GM12878 (cell line): Measurements from ENCODE around the gene YWHAQ. TPM values are rescaled to one million over a fixed set of nuclear protein-coding genes. Genes with fewer than 3 reads are reported as not detected.

Experiments
- ATAC-seq: fragments of 200-7000 bp; cut with Tn5 transposase; 3 replicates; pipeline ENCODE4 v1.9.1; 2020; ENCODE audit warnings: mild to moderate bottlenecking, moderate library complexity
- BruUV-seq: library from RNA; stranded (reverse); fragments of 400-500 nt; replicated peaks from 2 replicates; lab custom pipeline; 2021; lab: Mats Ljungman, UMichigan
- CTCF ChIA-PET: fragments of 300-600 bp; sonication (Branson Sonifier 250); formaldehyde crosslinking; extraction: SDS; loops from one replicate; lab custom pipeline; 2021; ENCODE audit warnings: inconsistent platforms; lab: Yijun Ruan, JAX
- POLR2A ChIA-PET: fragments of 350-600 bp; formaldehyde crosslinking; extraction: SDS; loops from one replicate; lab custom pipeline; 2021; ENCODE audit warnings: inconsistent platforms; lab: Charles Lee
- RAD21 ChIA-PET: fragments of 300-600 bp; sonication (Branson Sonifier 250); formaldehyde crosslinking; loops from one replicate; lab custom pipeline; 2023; ENCODE audit warnings: antibody characterized with exemption; ENCODE audit not compliant: unreplicated experiment; lab: Charles Lee
- SMC1A ChIA-PET: fragments of 300-600 bp; sonication (Branson Sonifier 250); formaldehyde crosslinking; loops from one replicate; lab custom pipeline; 2023; ENCODE audit not compliant: unreplicated experiment, uncharacterized antibody; lab: Charles Lee
- DNase-seq: peaks from one replicate; pipeline ENCODE4 v3.0.0-alpha.2; 2011; ENCODE audit warnings: low read depth, low spot score
- FAIRE-seq: peaks from 3 replicates; lab custom pipeline; 2011; peaks lifted over from hg19 to GRCh38; lab: Jason Lieb, UNC
- H2AFZ ChIP-seq: 2 replicates; pipeline ENCODE4 v1.6.0; 2011; ENCODE audit warnings: low read depth, low read length, control low read depth; ENCODE audit not compliant: control insufficient read depth
- H3K27ac ChIP-seq: 2 replicates; pipeline ENCODE4 v1.5.1; 2011; ENCODE audit warnings: control low read depth; ENCODE audit not compliant: control insufficient read depth, insufficient read depth
- H3K27me3 ChIP-seq, 2 experiments: replicated peaks in 1 of 2; 2 replicates each; pipeline versions ENCODE4 v1.6.0 to v1.6.1; 2011; ENCODE audit warnings: low read length in 1 of 2; ENCODE audit not compliant: control insufficient read depth in 2 of 2, insufficient read depth in 2 of 2
- H3K36me3 ChIP-seq, 2 experiments: 2 replicates each; pipeline ENCODE4 v1.5.1; 2011; ENCODE audit warnings: low read length in 1 of 2; ENCODE audit not compliant: control insufficient read depth in 2 of 2, insufficient read depth in 2 of 2
- H3K4me1 ChIP-seq: 2 replicates; pipeline ENCODE4 v1.6.1; 2011; ENCODE audit warnings: mild to moderate bottlenecking, low read length, moderate library complexity, mixed read lengths; ENCODE audit not compliant: control insufficient read depth, insufficient read depth
- H3K4me2 ChIP-seq: 2 replicates; pipeline ENCODE4 v1.6.0; 2011; ENCODE audit warnings: control low read depth; ENCODE audit not compliant: control insufficient read depth, insufficient read depth
- H3K4me3 ChIP-seq: fragments of 200-600 bp; sonication (generic); 2 replicates; pipeline ENCODE4 v1.5.1; 2016
- H3K79me2 ChIP-seq: 2 replicates; pipeline ENCODE4 v1.6.0; 2011; ENCODE audit warnings: low read length; ENCODE audit not compliant: control insufficient read depth, insufficient read depth
- H3K9ac ChIP-seq: 2 replicates; pipeline ENCODE4 v1.8.0; 2011; ENCODE audit warnings: low read length, control low read depth, mixed read lengths; ENCODE audit not compliant: control insufficient read depth, insufficient read depth
- H3K9me3 ChIP-seq: replicated peaks from 3 replicates; pipeline ENCODE4 v1.5.1; 2011; ENCODE audit warnings: mild to moderate bottlenecking, low read length; ENCODE audit not compliant: control insufficient read depth, insufficient read depth
- H4K20me1 ChIP-seq: 2 replicates; pipeline ENCODE4 v1.6.0; 2011; ENCODE audit not compliant: control insufficient read depth, insufficient read depth
- CBFB ChIP-seq: IDR thresholded peaks from 2 replicates; pipeline ENCODE4 v1.6.1; 2016; ENCODE audit warnings: antibody characterized with exemption, low read depth
- CREB1 ChIP-seq: IDR thresholded peaks from 2 replicates; pipeline ENCODE4 v1.6.1; 2012; ENCODE audit warnings: low read depth, mild to moderate bottlenecking, inconsistent platforms
- EP300 ChIP-seq, 2 experiments: fragments of 150-350 bp in 1 of 2; IDR thresholded peaks; 2 replicates each; pipeline ENCODE4 v1.6.1; 2011 to 2012; ENCODE audit warnings: low read depth in 2 of 2, low read length in 2 of 2, borderline replicate concordance in 1 of 2, improper control_type of control experiment in 1 of 2, inconsistent platforms in 1 of 2; ENCODE audit not compliant: control insufficient read depth in 1 of 2
- GABPA ChIP-seq: IDR thresholded peaks from 2 replicates; pipeline ENCODE4 v1.6.1; 2014; ENCODE audit warnings: antibody characterized with exemption, low read depth, mild to moderate bottlenecking, inconsistent platforms
- GATAD2B ChIP-seq: fragments of 450-650 bp; conservative IDR thresholded peaks from 2 replicates; pipeline ENCODE4 v1.6.1; 2017; ENCODE audit warnings: low read depth, mild to moderate bottlenecking, moderate library complexity
- HDAC6 ChIP-seq: fragments of 200-600 bp; sonication (generic); IDR thresholded peaks from one replicate; pipeline ENCODE4 v1.8.0; 2017; ENCODE audit warnings: antibody characterized with exemption; ENCODE audit not compliant: unreplicated experiment
- NR2C2 ChIP-seq: IDR thresholded peaks from 2 replicates; pipeline ENCODE4 v1.6.1; 2011; ENCODE audit warnings: borderline replicate concordance, low read depth; ENCODE audit not compliant: control insufficient read depth, insufficient read length
- RAD51 ChIP-seq: fragments of 450-650 bp; IDR thresholded peaks from 2 replicates; pipeline ENCODE4 v1.6.1; 2016; ENCODE audit warnings: moderate library complexity, mild to moderate bottlenecking, inconsistent platforms
- RB1 ChIP-seq: fragments of 450-650 bp; formaldehyde crosslinking; IDR thresholded peaks from 2 replicates; pipeline ENCODE4 v1.6.1; 2017; ENCODE audit warnings: mild to moderate bottlenecking, borderline replicate concordance
- RUNX3 ChIP-seq: IDR thresholded peaks from 2 replicates; pipeline ENCODE4 v1.6.1; 2012; ENCODE audit warnings: low read length, inconsistent platforms
- SMAD1 ChIP-seq: fragments of 450-650 bp; IDR thresholded peaks from 2 replicates; pipeline ENCODE4 v1.6.1; 2018; ENCODE audit warnings: mild to moderate bottlenecking, low read depth; ENCODE audit not compliant: partially characterized antibody
- SMC3 ChIP-seq: IDR thresholded peaks from 2 replicates; pipeline ENCODE4 v1.6.1; 2011; ENCODE audit warnings: low read length, improper control_type of control experiment, borderline replicate concordance
- TCF3 ChIP-seq: IDR thresholded peaks from 2 replicates; pipeline ENCODE4 v1.6.1; 2012; ENCODE audit warnings: low read depth, mild to moderate bottlenecking, low read length, borderline replicate concordance; ENCODE audit not compliant: insufficient read depth
- WGBS: methylation state at CpG from one replicate; pipeline ENCODE4 v1.1.6; 2016; ENCODE audit warnings: low lambda C conversion rate; ENCODE audit not compliant: insufficient replicate concordance, insufficient coverage; ENCODE audit errors: missing lambda C conversion rate; 5-methylcytosine and 5-hydroxymethylcytosine counted together
- in situ Hi-C: fragments of 300-500 bp; cut with MboI; formaldehyde crosslinking; loops from 9 replicates; pipeline ENCODE4 v1.14.3; 2018; ENCODE audit warnings: mixed read lengths
- intact Hi-C: fragments of 100-400 bp; cut with micrococcal nuclease; formaldehyde crosslinking; loops from one replicate; pipeline ENCODE4 v1.14.2; 2022; ENCODE audit not compliant: unreplicated experiment
- polyA plus RNA-seq, 11 experiments: library from polyadenylated mRNA; depleted of rRNA in 4 of 11; unstranded in 6 of 11; stranded (reverse) in 5 of 11; fragments of >200 nt; fragmentation: Nextera tagmentation in 4 of 11; fragmentation: Illumina TruSeq in 1 of 11; extraction: Ambion mirVana in 4 of 11; extraction: Trizol in 1 of 11; gene quantifications; 1 replicate in 1 of 11; 2 replicates in 10 of 11; pipeline versions ENCODE4 v1.2.1 to v1.2.3, GENCODE V29; 2011 to 2016; ENCODE audit warnings: inconsistent platforms in 2 of 11, missing spikeins in 2 of 11, low read depth in 1 of 11
- total RNA-seq, 4 experiments: library from RNA; depleted of rRNA in 3 of 4; stranded (reverse); fragments of >200 nt in 3 of 4; fragmentation: Illumina TruSeq in 1 of 4; extraction: Trizol in 1 of 4; gene quantifications; 2 replicates each; pipeline versions ENCODE4 v1.2.1 to v1.2.3, GENCODE V29; 2013 to 2021
- TF ChIP-seq, protein P1 (sequence below): fragments of 450-650 bp; IDR thresholded peaks from 2 replicates; pipeline ENCODE4 v1.6.1; 2017; ENCODE audit warnings: mild to moderate bottlenecking, moderate library complexity
- TF ChIP-seq, protein P2 (sequence below): IDR thresholded peaks from 2 replicates; pipeline ENCODE4 v1.6.1; 2011; ENCODE audit warnings: borderline replicate concordance, low read depth, mild to moderate bottlenecking, moderate library complexity, mixed read lengths, low read length; ENCODE audit not compliant: insufficient read depth; ENCODE audit errors: extremely low read length

YWHAQ gene
- total and polyA plus RNA-seq, 10 of the 15 experiments (the other 5 are each of a cell fraction or from before 2014, with no cell fraction given), result 63.0 to 515 (median 219) TPM

DNA sequence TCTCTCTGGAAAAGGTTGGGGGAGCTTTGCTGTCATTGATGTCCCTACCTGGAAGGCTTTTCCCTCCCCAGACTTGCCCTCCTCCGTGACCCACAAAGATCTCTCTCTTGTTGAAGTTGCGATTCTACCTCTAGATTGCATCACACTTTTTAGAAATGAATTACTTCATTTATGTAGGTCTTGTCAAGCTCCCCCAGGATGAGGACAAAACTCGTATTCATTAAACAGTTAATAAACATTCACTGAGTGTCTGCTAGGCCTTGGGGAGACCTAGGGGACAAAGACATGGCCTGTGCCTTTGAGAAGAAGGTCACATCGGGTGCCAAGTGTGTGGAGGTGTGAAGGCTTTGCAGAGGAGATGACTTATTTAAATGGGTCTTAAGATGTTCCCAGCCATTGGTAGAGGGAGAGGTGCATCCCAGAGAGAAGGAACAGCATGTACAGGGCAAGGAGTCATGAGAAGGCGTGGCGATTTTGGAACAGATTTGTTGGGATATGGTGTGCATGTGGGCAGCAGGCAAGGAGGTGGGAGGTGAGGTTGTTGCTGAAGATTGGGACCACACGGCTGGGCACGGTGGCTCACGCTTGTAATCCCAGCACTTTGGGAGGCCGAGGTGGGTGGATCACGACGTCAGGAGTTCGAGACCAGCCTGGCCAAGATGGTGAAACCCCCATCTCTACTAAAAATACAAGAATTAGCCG lies 9.8 kb upstream of the YWHAQ start:
- Histone ChIP-seq H4K20me1 (no peaks in the 10 kb centered on the region), H3K9me3 (no peaks in the 10 kb centered on the region), H3K9ac (no peak overlapping the region), H3K4me1 (peaks cover 17% of the 10 kb centered on the region), H3K79me2 (no peaks in the 10 kb centered on the region), H3K27me3 (peaks cover 2 to 3% of the 10 kb centered on the region in 2 experiments; a peak in 3 of 4 replicates), H3K4me3 (no peak overlapping the region), H3K36me3 (no peaks in the 10 kb centered on the region), H2AFZ (no peak overlapping the region), H3K27ac (no peak overlapping the region), H3K4me2 (no peak overlapping the region)
- intact Hi-C loops (no loop called here), in situ Hi-C loops (no loop called here)
- BruUV-seq, result no TSS peak
- RAD21 ChIA-PET, result no interaction called here
- TF ChIP-seq CREB1 (no peak), RUNX3 (no peak), SMAD1 (no peak), NR2C2 (no peak), GABPA (no peak), CBFB (no peak), RB1 (no peak), SMC3 (no peak), RAD51 (no peak), HDAC6 (no peak), EP300 (IDR thresholded peaks at IDR 0.05; ENCODE audit: borderline replicate concordance in 1 of 2, control insufficient read depth in 1 of 2, low read depth in 2 of 2, low read length in 2 of 2) (no peak), TCF3 (no peak), GATAD2B (no peak)
- TF ChIP-seq, protein P1, sequence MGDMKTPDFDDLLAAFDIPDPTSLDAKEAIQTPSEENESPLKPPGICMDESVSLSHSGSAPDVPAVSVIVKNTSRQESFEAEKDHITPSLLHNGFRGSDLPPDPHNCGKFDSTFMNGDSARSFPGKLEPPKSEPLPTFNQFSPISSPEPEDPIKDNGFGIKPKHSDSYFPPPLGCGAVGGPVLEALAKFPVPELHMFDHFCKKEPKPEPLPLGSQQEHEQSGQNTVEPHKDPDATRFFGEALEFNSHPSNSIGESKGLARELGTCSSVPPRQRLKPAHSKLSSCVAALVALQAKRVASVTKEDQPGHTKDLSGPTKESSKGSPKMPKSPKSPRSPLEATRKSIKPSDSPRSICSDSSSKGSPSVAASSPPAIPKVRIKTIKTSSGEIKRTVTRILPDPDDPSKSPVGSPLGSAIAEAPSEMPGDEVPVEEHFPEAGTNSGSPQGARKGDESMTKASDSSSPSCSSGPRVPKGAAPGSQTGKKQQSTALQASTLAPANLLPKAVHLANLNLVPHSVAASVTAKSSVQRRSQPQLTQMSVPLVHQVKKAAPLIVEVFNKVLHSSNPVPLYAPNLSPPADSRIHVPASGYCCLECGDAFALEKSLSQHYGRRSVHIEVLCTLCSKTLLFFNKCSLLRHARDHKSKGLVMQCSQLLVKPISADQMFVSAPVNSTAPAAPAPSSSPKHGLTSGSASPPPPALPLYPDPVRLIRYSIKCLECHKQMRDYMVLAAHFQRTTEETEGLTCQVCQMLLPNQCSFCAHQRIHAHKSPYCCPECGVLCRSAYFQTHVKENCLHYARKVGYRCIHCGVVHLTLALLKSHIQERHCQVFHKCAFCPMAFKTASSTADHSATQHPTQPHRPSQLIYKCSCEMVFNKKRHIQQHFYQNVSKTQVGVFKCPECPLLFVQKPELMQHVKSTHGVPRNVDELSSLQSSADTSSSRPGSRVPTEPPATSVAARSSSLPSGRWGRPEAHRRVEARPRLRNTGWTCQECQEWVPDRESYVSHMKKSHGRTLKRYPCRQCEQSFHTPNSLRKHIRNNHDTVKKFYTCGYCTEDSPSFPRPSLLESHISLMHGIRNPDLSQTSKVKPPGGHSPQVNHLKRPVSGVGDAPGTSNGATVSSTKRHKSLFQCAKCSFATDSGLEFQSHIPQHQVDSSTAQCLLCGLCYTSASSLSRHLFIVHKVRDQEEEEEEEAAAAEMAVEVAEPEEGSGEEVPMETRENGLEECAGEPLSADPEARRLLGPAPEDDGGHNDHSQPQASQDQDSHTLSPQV, result no peak
- TF ChIP-seq, protein P2, sequence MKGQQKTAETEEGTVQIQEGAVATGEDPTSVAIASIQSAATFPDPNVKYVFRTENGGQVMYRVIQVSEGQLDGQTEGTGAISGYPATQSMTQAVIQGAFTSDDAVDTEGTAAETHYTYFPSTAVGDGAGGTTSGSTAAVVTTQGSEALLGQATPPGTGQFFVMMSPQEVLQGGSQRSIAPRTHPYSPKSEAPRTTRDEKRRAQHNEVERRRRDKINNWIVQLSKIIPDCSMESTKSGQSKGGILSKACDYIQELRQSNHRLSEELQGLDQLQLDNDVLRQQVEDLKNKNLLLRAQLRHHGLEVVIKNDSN, result no peak
- SMC1A ChIA-PET, result interaction anchor here (0.9 kb wide), 1 partner anchor 82 kb away, joined by 3 read pairs; no protein-coding TSS in a partner anchor
- 54% methylated on average over 14 of the region's 14 CpGs for WGBS
- no peak for ATAC-seq
- FAIRE-seq, result no peak
- POLR2A ChIA-PET, result no interaction called here
- no peak for DNase-seq
- CTCF ChIA-PET, result no interaction called here
